Measurements from ENCODE around the gene OCA2. TPM values are rescaled to one million over a fixed set of nuclear protein-coding genes. Genes with fewer than 3 reads are reported as not detected.

OCA2 gene
- total and polyA plus RNA-seq, 2 of the 13 experiments (the other 11 are each of a cell fraction or from before 2014, with no cell fraction given), result 0.02 to 0.05 TPM

- TF ChIP-seq RXRA (CRISPR knock-in tag; IDR thresholded peaks at IDR 0.05) (no peak), ZNF260 (CRISPR knock-in tag; IDR thresholded peaks at IDR 0.05; ENCODE audit: borderline replicate concordance, low read depth) (no peak), ZNF20 (CRISPR knock-in tag; IDR thresholded peaks at IDR 0.05) (no peak), LCORL (IDR thresholded peaks at IDR 0.05) (no peak), LCORL (CRISPR knock-in tag; IDR thresholded peaks at IDR 0.05) (0 out of 2 replicates have a peak, but pooled peaks have one; percentile 22), HNF4A (CRISPR knock-in tag; IDR thresholded peaks at IDR 0.05) (peak; percentile 97), CENPT (CRISPR knock-in tag; IDR thresholded peaks at IDR 0.05; ENCODE audit: low read depth) (no peak), ZFY (CRISPR knock-in tag; IDR thresholded peaks at IDR 0.05) (no peak), FOSL2 (CRISPR knock-in tag; IDR thresholded peaks at IDR 0.05) (peak; percentile 30), ATF2 (CRISPR knock-in tag; IDR thresholded peaks at IDR 0.05) (0 out of 2 replicates have a peak, but pooled peaks have one; percentile 41), REPIN1 (CRISPR knock-in tag; IDR thresholded peaks at IDR 0.05; ENCODE audit: borderline replicate concordance, low read depth) (no peak), FOXA3 (CRISPR knock-in tag; IDR thresholded peaks at IDR 0.05) (peak; percentile 22; the same call in 1 of the 2 replicates), POGK (CRISPR knock-in tag; conservative IDR thresholded peaks at IDR 0.05) (0 out of 2 replicates have a peak, but pooled peaks have one; percentile 25), ZNF709 (CRISPR knock-in tag; IDR thresholded peaks at IDR 0.05) (no peak), ZNF383 (CRISPR knock-in tag; IDR thresholded peaks at IDR 0.05; ENCODE audit: borderline replicate concordance) (no peak), ZNF549 (CRISPR knock-in tag; IDR thresholded peaks at IDR 0.05) (peak; percentile 95), NFKB2 (CRISPR knock-in tag; IDR thresholded peaks at IDR 0.05; ENCODE audit: borderline replicate concordance) (no peak), ZNF773 (CRISPR knock-in tag; IDR thresholded peaks at IDR 0.05; ENCODE audit: borderline replicate concordance) (no peak), SPEN (CRISPR knock-in tag; IDR thresholded peaks at IDR 0.05; ENCODE audit: low read depth) (peak; percentile 37; the same call in 1 of the 2 replicates), TRAFD1 (CRISPR knock-in tag; IDR thresholded peaks at IDR 0.05; ENCODE audit: borderline replicate concordance) (no peak), CEBPG (CRISPR knock-in tag; IDR thresholded peaks at IDR 0.05) (peak; percentile 91), ETV5 (CRISPR knock-in tag; IDR thresholded peaks at IDR 0.05; ENCODE audit: borderline replicate concordance) (no peak), NFE2L1 (CRISPR knock-in tag; IDR thresholded peaks at IDR 0.05; ENCODE audit: borderline replicate concordance) (no peak), NR2F6 (IDR thresholded peaks at IDR 0.05) (peak; percentile 67; the same call in 1 of the 2 replicates), NR2F6 (CRISPR knock-in tag; IDR thresholded peaks at IDR 0.05) (peak; percentile 67)
- TF ChIP-seq, protein P1, sequence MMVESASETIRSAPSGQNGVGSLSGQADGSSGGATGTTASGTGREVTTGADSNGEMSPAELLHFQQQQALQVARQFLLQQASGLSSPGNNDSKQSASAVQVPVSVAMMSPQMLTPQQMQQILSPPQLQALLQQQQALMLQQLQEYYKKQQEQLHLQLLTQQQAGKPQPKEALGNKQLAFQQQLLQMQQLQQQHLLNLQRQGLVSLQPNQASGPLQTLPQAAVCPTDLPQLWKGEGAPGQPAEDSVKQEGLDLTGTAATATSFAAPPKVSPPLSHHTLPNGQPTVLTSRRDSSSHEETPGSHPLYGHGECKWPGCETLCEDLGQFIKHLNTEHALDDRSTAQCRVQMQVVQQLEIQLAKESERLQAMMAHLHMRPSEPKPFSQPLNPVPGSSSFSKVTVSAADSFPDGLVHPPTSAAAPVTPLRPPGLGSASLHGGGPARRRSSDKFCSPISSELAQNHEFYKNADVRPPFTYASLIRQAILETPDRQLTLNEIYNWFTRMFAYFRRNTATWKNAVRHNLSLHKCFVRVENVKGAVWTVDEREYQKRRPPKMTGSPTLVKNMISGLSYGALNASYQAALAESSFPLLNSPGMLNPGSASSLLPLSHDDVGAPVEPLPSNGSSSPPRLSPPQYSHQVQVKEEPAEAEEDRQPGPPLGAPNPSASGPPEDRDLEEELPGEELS (CRISPR knock-in tag; IDR thresholded peaks at IDR 0.05), result peak; percentile 15; the same call in 1 of the 2 replicates
Observed at GRCh38 chr15:28017423-28017924, 81.6 kb downstream of the OCA2 start (continued).

All from HepG2 (cell line).